ENCODE results near the gene PZP.

Gene PZP

DNA sequence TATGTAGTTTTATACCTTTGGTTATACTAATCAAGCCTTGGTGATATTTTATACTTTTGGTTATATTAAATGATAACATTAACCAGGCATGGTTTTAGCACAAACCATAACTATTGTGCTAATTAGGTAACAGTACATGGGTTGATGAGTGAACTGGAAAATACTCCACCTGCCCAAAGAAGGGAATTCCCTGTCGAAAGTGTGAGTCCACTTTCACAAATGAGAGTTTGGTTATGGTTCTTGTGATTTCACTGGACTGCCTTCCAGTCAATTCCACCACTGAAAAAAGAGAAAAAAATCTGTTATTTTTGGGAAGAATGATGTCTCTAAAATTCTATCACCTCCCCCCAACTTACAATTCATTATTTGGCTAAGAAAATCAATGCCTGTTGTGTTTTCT, 102.1 kb downstream of the PZP start:
- Histone ChIP-seq H3K9me2 (replicated peaks; ENCODE audit: insufficient read depth, low read length) (no peaks in the 10 kb centered on the region), H3K79me2 (ENCODE audit: insufficient read depth, low read length) (no peaks in the 10 kb centered on the region), H2AFZ (ENCODE audit: low read depth, low read length, severe bottlenecking) (no peak overlapping the region), H3K36me3 (ENCODE audit: low read length) (no peaks in the 10 kb centered on the region), H3K9ac (ENCODE audit: low read length) (no peak overlapping the region), H4K20me1 (ENCODE audit: low read depth, low read length) (no peaks in the 10 kb centered on the region), H3K27ac (ENCODE audit: low read depth, low read length) (no peak overlapping the region), H3K27me3 (ENCODE audit: low read length) (no peaks in the 10 kb centered on the region), H3K4me2 (ENCODE audit: low read depth, low read length, poor library complexity, severe bottlenecking) (no peak overlapping the region), H3K4me3 (ENCODE audit: insufficient read depth, low read length, poor library complexity, severe bottlenecking) (no peak overlapping the region), H3K9me3 (ENCODE audit: insufficient read depth, low read length) (no peaks in the 10 kb centered on the region), H3F3A (ENCODE audit: insufficient read depth) (no peaks in the 10 kb centered on the region)
- TF ChIP-seq, protein P1, sequence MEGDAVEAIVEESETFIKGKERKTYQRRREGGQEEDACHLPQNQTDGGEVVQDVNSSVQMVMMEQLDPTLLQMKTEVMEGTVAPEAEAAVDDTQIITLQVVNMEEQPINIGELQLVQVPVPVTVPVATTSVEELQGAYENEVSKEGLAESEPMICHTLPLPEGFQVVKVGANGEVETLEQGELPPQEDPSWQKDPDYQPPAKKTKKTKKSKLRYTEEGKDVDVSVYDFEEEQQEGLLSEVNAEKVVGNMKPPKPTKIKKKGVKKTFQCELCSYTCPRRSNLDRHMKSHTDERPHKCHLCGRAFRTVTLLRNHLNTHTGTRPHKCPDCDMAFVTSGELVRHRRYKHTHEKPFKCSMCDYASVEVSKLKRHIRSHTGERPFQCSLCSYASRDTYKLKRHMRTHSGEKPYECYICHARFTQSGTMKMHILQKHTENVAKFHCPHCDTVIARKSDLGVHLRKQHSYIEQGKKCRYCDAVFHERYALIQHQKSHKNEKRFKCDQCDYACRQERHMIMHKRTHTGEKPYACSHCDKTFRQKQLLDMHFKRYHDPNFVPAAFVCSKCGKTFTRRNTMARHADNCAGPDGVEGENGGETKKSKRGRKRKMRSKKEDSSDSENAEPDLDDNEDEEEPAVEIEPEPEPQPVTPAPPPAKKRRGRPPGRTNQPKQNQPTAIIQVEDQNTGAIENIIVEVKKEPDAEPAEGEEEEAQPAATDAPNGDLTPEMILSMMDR (IDR thresholded peaks at IDR 0.05; ENCODE audit: insufficient read depth, low read length, poor library complexity, severe bottlenecking): no peak
- no peak for TF ChIP-seq EZH2phosphoT487 (conservative IDR thresholded peaks at IDR 0.05; ENCODE audit: low read length)

DNA sequence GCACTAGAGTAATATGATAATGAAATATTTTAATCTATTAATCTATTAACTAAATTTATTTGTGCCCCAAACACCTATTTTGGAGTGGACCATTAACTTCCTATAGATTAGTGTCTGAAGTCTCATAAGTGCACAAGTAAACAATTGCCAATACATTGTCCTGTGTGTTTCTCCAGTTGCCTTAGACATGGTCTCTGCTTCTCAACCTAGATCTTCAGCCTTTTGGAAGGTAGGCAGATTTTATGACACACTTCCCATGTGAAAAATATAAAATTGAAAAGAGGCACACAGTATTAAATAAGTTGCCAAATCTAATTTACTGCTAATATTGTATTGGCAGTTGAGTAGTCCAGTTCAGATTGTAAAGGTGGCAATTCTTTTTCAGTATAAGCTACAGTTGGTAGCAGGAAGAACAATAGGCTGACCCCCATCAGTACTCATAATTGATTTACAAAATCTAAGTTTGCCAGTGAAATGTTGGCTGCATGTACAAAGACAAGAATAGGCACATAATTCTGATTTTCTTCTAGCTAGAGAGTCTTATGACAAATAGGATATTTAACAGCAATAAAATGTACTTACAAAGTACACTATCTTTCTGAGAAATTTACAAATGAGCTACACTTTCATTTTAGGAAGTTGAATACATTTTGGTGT, 103.3 kb downstream of the PZP start:
- Histone ChIP-seq H3F3A (ENCODE audit: insufficient read depth) (no peaks in the 10 kb centered on the region), H3K27me3 (ENCODE audit: low read length) (no peaks in the 10 kb centered on the region), H3K36me3 (ENCODE audit: low read length) (no peaks in the 10 kb centered on the region), H3K4me2 (ENCODE audit: low read depth, low read length, poor library complexity, severe bottlenecking) (no peak overlapping the region), H2AFZ (ENCODE audit: low read depth, low read length, severe bottlenecking) (no peak overlapping the region), H3K9me3 (ENCODE audit: insufficient read depth, low read length) (no peaks in the 10 kb centered on the region), H3K27ac (ENCODE audit: low read depth, low read length) (no peak overlapping the region), H3K4me3 (ENCODE audit: insufficient read depth, low read length, poor library complexity, severe bottlenecking) (no peak overlapping the region), H3K9ac (ENCODE audit: low read length) (no peak overlapping the region), H3K9me2 (replicated peaks; ENCODE audit: insufficient read depth, low read length) (no peaks in the 10 kb centered on the region), H4K20me1 (ENCODE audit: low read depth, low read length) (no peaks in the 10 kb centered on the region), H3K79me2 (ENCODE audit: insufficient read depth, low read length) (no peaks in the 10 kb centered on the region)
- TF ChIP-seq, protein P1 (IDR thresholded peaks at IDR 0.05; ENCODE audit: insufficient read depth, low read length, poor library complexity, severe bottlenecking): no peak
- no peak for TF ChIP-seq EZH2phosphoT487 (conservative IDR thresholded peaks at IDR 0.05; ENCODE audit: low read length)

GRCh38 chr12:9104087-9104486, 104.1 kb downstream of the PZP start:
- no peak overlapping the region for H3K9ac ChIP-seq (ENCODE audit: low read length)
- no peaks in the 10 kb centered on the region for H3K79me2 ChIP-seq (ENCODE audit: insufficient read depth, low read length)
- no peaks in the 10 kb centered on the region for H3K27me3 ChIP-seq (ENCODE audit: low read length)
- H2AFZ ChIP-seq (ENCODE audit: low read depth, low read length, severe bottlenecking): no peak overlapping the region
- no peaks in the 10 kb centered on the region for H3K9me2 ChIP-seq (replicated peaks; ENCODE audit: insufficient read depth, low read length)
- H3K4me3 ChIP-seq (ENCODE audit: insufficient read depth, low read length, poor library complexity, severe bottlenecking): no peak overlapping the region
- H3K9me3 ChIP-seq (ENCODE audit: insufficient read depth, low read length): no peaks in the 10 kb centered on the region
- no peak overlapping the region for H3K27ac ChIP-seq (ENCODE audit: low read depth, low read length)
- TF ChIP-seq EZH2phosphoT487 (conservative IDR thresholded peaks at IDR 0.05; ENCODE audit: low read length): no peak
- TF ChIP-seq, protein P1 (IDR thresholded peaks at IDR 0.05; ENCODE audit: insufficient read depth, low read length, poor library complexity, severe bottlenecking): no peak
- no peaks in the 10 kb centered on the region for H3K36me3 ChIP-seq (ENCODE audit: low read length)
- H4K20me1 ChIP-seq (ENCODE audit: low read depth, low read length): no peaks in the 10 kb centered on the region
- H3F3A ChIP-seq (ENCODE audit: insufficient read depth): no peaks in the 10 kb centered on the region
- no peak overlapping the region for H3K4me2 ChIP-seq (ENCODE audit: low read depth, low read length, poor library complexity, severe bottlenecking)
